HG03378 (cell line): ENCODE results near the gene ADGRG3.
"Not testable (repeated sequence)": the region's sequence is repeated elsewhere in the genome, so short reads cannot be mapped to it uniquely, and the experiment has no call there.

ENCODE experiments used
- ATAC-seq: cut with Tn5 transposase; IDR thresholded peaks from one replicate; pipeline ENCODE4 v1.9.1; 2021; ENCODE audit warnings: mild to moderate bottlenecking, moderate library complexity; ENCODE audit not compliant: unreplicated experiment

Gene ADGRG3

GRCh38 chr16:57712569-57712968, 44.5 kb downstream of the ADGRG3 start:
- not testable (repeated sequence) for ATAC-seq

- no peak for ATAC-seq
These were observed 45.5 kb downstream of the ADGRG3 start for GRCh38 chr16:57713596-57713995.

- ATAC-seq: no peak
These were observed 45.9 kb downstream of the ADGRG3 start for GRCh38 chr16:57714047-57714446.

GRCh38 chr16:57720142-57720575, 52.1 kb downstream of the ADGRG3 start:
- ATAC-seq: no peak

GRCh38 chr16:57721356-57722209, 53.5 kb downstream of the ADGRG3 start:
- ATAC-seq: no peak

GRCh38 chr16:57722210-57722499, 54.0 kb downstream of the ADGRG3 start:
- no peak for ATAC-seq

GRCh38 chr16:57722651-57723050, 54.5 kb downstream of the ADGRG3 start:
- no peak for ATAC-seq

GRCh38 chr16:57723170-57723569, 55.1 kb downstream of the ADGRG3 start:
- ATAC-seq: no peak

GRCh38 chr16:57724531-57724930, 56.4 kb downstream of the ADGRG3 start:
- ATAC-seq: no peak

- no peak for ATAC-seq
These were observed 57.0 kb downstream of the ADGRG3 start for GRCh38 chr16:57725151-57725550.

- ATAC-seq: no peak
These were observed 57.4 kb downstream of the ADGRG3 start for GRCh38 chr16:57725554-57725953.

GRCh38 chr16:57725976-57726375, 57.9 kb downstream of the ADGRG3 start:
- no peak for ATAC-seq

- ATAC-seq: no peak
These were observed 58.4 kb downstream of the ADGRG3 start for GRCh38 chr16:57726433-57726947.

- ATAC-seq: no peak
These were observed 59.5 kb downstream of the ADGRG3 start for GRCh38 chr16:57727610-57728009.

- ATAC-seq: no peak
These were observed 60.5 kb downstream of the ADGRG3 start for GRCh38 chr16:57728336-57729181.

- ATAC-seq: no peak
These were observed 61.0 kb downstream of the ADGRG3 start for GRCh38 chr16:57729182-57729484.

- ATAC-seq: not testable (repeated sequence)
These were observed 61.7 kb downstream of the ADGRG3 start for GRCh38 chr16:57729852-57730251.

- no peak for ATAC-seq
These were observed 62.9 kb downstream of the ADGRG3 start for GRCh38 chr16:57730771-57731730.

- ATAC-seq: no peak
These were observed 63.9 kb downstream of the ADGRG3 start for GRCh38 chr16:57732037-57732436.

- no peak for ATAC-seq
These were observed 64.6 kb downstream of the ADGRG3 start for GRCh38 chr16:57732714-57733113.
